Neural cell (in vitro differentiated cells): Measurements from ENCODE around the gene SQSTM1. TPM values are rescaled to one million over a fixed set of nuclear protein-coding genes. Genes with fewer than 3 reads are reported as not detected.
A peak's percentile ranks its signal among the peaks of the same experiment; 100 is the strongest.

Experiments used
- H2AFZ ChIP-seq: fragments of 200-600, 300-800 bp; sonication (generic), shearing (Covaris generic); 2 replicates; pipeline ENCODE4 v1.6.0; 2014; ENCODE audit warnings: low read depth, mild to moderate bottlenecking, antibody characterized with exemption, low read length, moderate library complexity
- H3F3A ChIP-seq: fragments of 200-600 bp; shearing (Covaris generic); 2 replicates; pipeline ENCODE4 v1.6.1; 2016; ENCODE audit warnings: mild to moderate bottlenecking, moderate library complexity, mixed read lengths, antibody characterized with exemption, low read length; ENCODE audit not compliant: insufficient read depth, poor library complexity, severe bottlenecking
- H3K27ac ChIP-seq: fragments of 200-600, 300-800 bp; sonication (generic), shearing (Covaris generic); 2 replicates; pipeline ENCODE4 v1.5.1; 2014; ENCODE audit warnings: mild to moderate bottlenecking, low read length, moderate library complexity
- H3K27me3 ChIP-seq: fragments of 300-800, 200-600 bp; sonication (generic), shearing (Covaris generic); 2 replicates; pipeline ENCODE4 v1.6.0; 2014; ENCODE audit warnings: mild to moderate bottlenecking, low read depth, low read length, moderate library complexity; ENCODE audit not compliant: insufficient read depth
- H3K36me3 ChIP-seq: fragments of 300-800, 200-600 bp; sonication (generic), shearing (Covaris generic); 2 replicates; pipeline ENCODE4 v1.5.1; 2014; ENCODE audit warnings: mild to moderate bottlenecking, antibody characterized with exemption, low read length, moderate library complexity; ENCODE audit not compliant: insufficient read depth
- H3K4me2 ChIP-seq: fragments of 300-800, 200-600 bp; sonication (generic), shearing (Covaris generic); 2 replicates; pipeline ENCODE4 v1.6.0; 2014; ENCODE audit warnings: mild to moderate bottlenecking, low read length
- H3K4me3 ChIP-seq: fragments of 300-800, 200-600 bp; sonication (generic), shearing (Covaris generic); 2 replicates; pipeline ENCODE4 v1.5.1; 2014; ENCODE audit warnings: mild to moderate bottlenecking, low read length, moderate library complexity
- H3K79me2 ChIP-seq: fragments of 200-600 bp; shearing (Covaris generic); replicated peaks from 2 replicates; pipeline ENCODE4 v1.6.0; 2014; ENCODE audit warnings: mild to moderate bottlenecking, low read length, moderate library complexity; ENCODE audit not compliant: insufficient read depth
- H3K9ac ChIP-seq: fragments of 300-800, 200-600 bp; sonication (generic), shearing (Covaris generic); 2 replicates; pipeline ENCODE4 v1.6.1; 2016; ENCODE audit warnings: mild to moderate bottlenecking, low read length, mixed read lengths
- H3K9me2 ChIP-seq: fragments of 200-600 bp; shearing (Covaris generic); 2 replicates; pipeline ENCODE4 v1.6.1; 2016; ENCODE audit warnings: mild to moderate bottlenecking, low read length, mixed read lengths; ENCODE audit not compliant: insufficient read depth
- H3K9me3 ChIP-seq: fragments of 200-600, 300-800 bp; sonication (generic), shearing (Covaris generic); 2 replicates; pipeline ENCODE4 v1.6.1; 2016; ENCODE audit warnings: mild to moderate bottlenecking, mixed run types, low read length, moderate library complexity, mixed read lengths
- H4K20me1 ChIP-seq: fragments of 200-600 bp; shearing (Covaris generic); 2 replicates; pipeline ENCODE4 v1.6.1; 2016; ENCODE audit warnings: mild to moderate bottlenecking, mixed run types; ENCODE audit not compliant: insufficient read depth
- CTCF ChIP-seq: fragments of 450-650 bp; IDR thresholded peaks from 2 replicates; pipeline ENCODE4 v1.5.1; 2014; ENCODE audit warnings: antibody characterized with exemption, mild to moderate bottlenecking, moderate library complexity; ENCODE audit not compliant: poor library complexity, severe bottlenecking
- EP300 ChIP-seq: fragments of 450-650 bp; conservative IDR thresholded peaks from 2 replicates; pipeline ENCODE4 v1.6.1; 2014; ENCODE audit warnings: antibody characterized with exemption, mild to moderate bottlenecking, moderate library complexity; ENCODE audit not compliant: poor library complexity, severe bottlenecking
- MXI1 ChIP-seq: fragments of 450-650 bp; conservative IDR thresholded peaks from 2 replicates; pipeline ENCODE4 v1.6.1; 2014; ENCODE audit warnings: antibody characterized with exemption, mild to moderate bottlenecking; ENCODE audit not compliant: poor library complexity, severe bottlenecking
- POLR2AphosphoS5 ChIP-seq: IDR thresholded peaks from 2 replicates; pipeline ENCODE4 v1.6.1; 2012
- RAD21 ChIP-seq: fragments of 450-650 bp; conservative IDR thresholded peaks from 2 replicates; pipeline ENCODE4 v1.6.1; 2014; ENCODE audit warnings: antibody characterized with exemption, mild to moderate bottlenecking, moderate library complexity
- REST ChIP-seq: IDR thresholded peaks from 2 replicates; pipeline ENCODE4 v1.6.1; 2012; ENCODE audit warnings: borderline replicate concordance
- SMC3 ChIP-seq: fragments of 450-650 bp; conservative IDR thresholded peaks from 2 replicates; pipeline ENCODE4 v1.6.1; 2014; ENCODE audit warnings: antibody characterized with exemption, mild to moderate bottlenecking, moderate library complexity; ENCODE audit not compliant: poor library complexity
- TAF1 ChIP-seq: IDR thresholded peaks from 2 replicates; pipeline ENCODE4 v1.6.1; 2012; ENCODE audit warnings: low read depth
- polyA plus RNA-seq: library from polyadenylated mRNA; depleted of rRNA; stranded (reverse); fragments of >200 nt; gene quantifications from 2 replicates; pipeline ENCODE4 v1.2.3, GENCODE V29; 2014

SQSTM1 gene
- polyA plus RNA-seq, 1 donor from 2014 or later: 64.5 TPM

GRCh38 chr5:179821298-179822058 lies 773 bp downstream of the SQSTM1 start:
- Histone ChIP-seq H3K79me2 (peaks cover 12% of the 10 kb centered on the region), H3F3A (no peaks in the 10 kb centered on the region), H3K4me3 (peak overlapping the region; percentile 99), H3K9ac (peak overlapping the region; percentile 92), H3K27ac (peak overlapping the region; percentile 80), H3K4me2 (peak overlapping the region; percentile 75), H3K36me3 (no peaks in the 10 kb centered on the region), H2AFZ (no peak overlapping the region), H3K9me3 (no peaks in the 10 kb centered on the region), H3K27me3 (peaks cover 4% of the 10 kb centered on the region), H3K9me2 (no peaks in the 10 kb centered on the region), H4K20me1 (no peaks in the 10 kb centered on the region)
- no peak for TF ChIP-seq TAF1
- peak; percentile 63 for TF ChIP-seq POLR2AphosphoS5
- no peak for TF ChIP-seq SMC3
- peak; percentile 22 for TF ChIP-seq CTCF
- TF ChIP-seq REST: no peak
- TF ChIP-seq EP300: no peak

GRCh38 chr5:179822059-179822432 lies 1.3 kb downstream of the SQSTM1 start:
- H3K79me2 ChIP-seq: peaks cover 12% of the 10 kb centered on the region
- no peak overlapping the region for H2AFZ ChIP-seq
- H3K9ac ChIP-seq: peak overlapping the region; percentile 92
- H3K27me3 ChIP-seq: peaks cover 4% of the 10 kb centered on the region
- no peaks in the 10 kb centered on the region for H3F3A ChIP-seq
- no peaks in the 10 kb centered on the region for H3K9me3 ChIP-seq
- TF ChIP-seq EP300 (no peak), MXI1 (no peak), CTCF (no peak), RAD21 (no peak)
- no peaks in the 10 kb centered on the region for H3K36me3 ChIP-seq
- H3K4me2 ChIP-seq: peak overlapping the region; percentile 75
- H3K9me2 ChIP-seq: no peaks in the 10 kb centered on the region
- no peaks in the 10 kb centered on the region for H4K20me1 ChIP-seq
- H3K4me3 ChIP-seq: peak overlapping the region; percentile 99
- H3K27ac ChIP-seq: no peak overlapping the region
